Testis (tissue), 5 donors: Measurements from ENCODE around the gene RBBP8. TPM values are rescaled to one million over a fixed set of nuclear protein-coding genes. Genes with fewer than 3 reads are reported as not detected.
A peak's percentile ranks its signal among the peaks of the same experiment; 100 is the strongest.
"Not testable (repeated sequence)": the region's sequence is repeated elsewhere in the genome, so short reads cannot be mapped to it uniquely, and the experiment has no call there.

Experiments used
- DNase-seq: peaks from one replicate; pipeline ENCODE4 v3.0.0-alpha.2; 2019
- H3K27ac ChIP-seq, 2 donors: fragments of 200-600 bp; sonication (generic); one replicate each; pipeline ENCODE4 v1.5.1; 2019
- H3K27me3 ChIP-seq: fragments of 200-600 bp; sonication (generic); one replicate; pipeline ENCODE4 v1.5.1; 2019
- H3K36me3 ChIP-seq: fragments of 200-600 bp; sonication (generic); one replicate; pipeline ENCODE4 v1.5.1; 2017; ENCODE audit warnings: low read depth; ENCODE audit errors: missing control alignments
- H3K4me1 ChIP-seq: fragments of 200-600 bp; sonication (generic); one replicate; pipeline ENCODE4 v1.5.1; 2019
- H3K4me3 ChIP-seq, 2 donors: fragments of 200-600 bp; sonication (generic); one replicate each; pipeline ENCODE4 v1.5.1; 2017 to 2019
- H3K9me3 ChIP-seq: fragments of 200-600 bp; sonication (generic); one replicate; pipeline ENCODE4 v1.5.1; 2017
- POLR2A ChIP-seq: fragments of 450-650 bp; IDR thresholded peaks from one replicate; pipeline ENCODE4 v1.6.1; 2017; ENCODE audit warnings: antibody characterized with exemption, mild to moderate bottlenecking, moderate library complexity
- WGBS, 2 donors: methylation state at CpG; one replicate each; pipeline ENCODE4 v1.1.5; 2018; 5-methylcytosine and 5-hydroxymethylcytosine counted together
- intact Hi-C: fragments of 100-400 bp; cut with DNase I; formaldehyde crosslinking; loops from one replicate; pipeline ENCODE4 v1.15.1; 2023; ENCODE audit warnings: low total_unique reads
- long read RNA-seq, 2 donors: transcript quantifications; one replicate each; lab custom pipeline, GENCODE V29; 2026
- polyA plus RNA-seq: library from polyadenylated mRNA; stranded (reverse); fragments of 350-450 nt; fragmentation: Illumina TruSeq; extraction: RNeasy Lipid Tissue Mini Kit (QIAGEN cat#74804); gene quantifications from one replicate; pipeline ENCODE4 v1.2.3, GENCODE V29; 2014; ENCODE audit warnings: low read depth, low replicate concordance; ENCODE audit not compliant: insufficient read depth
- total RNA-seq, 2 donors: library from RNA; depleted of rRNA; stranded (reverse); fragments of >200 nt; gene quantifications; one replicate each; pipeline ENCODE4 v1.2.3, GENCODE V29; 2016
- TF ChIP-seq, protein P1 (sequence below), 3 experiments: fragments of 450-650 bp in 2 of 3; fragments of 200-600 bp in 1 of 3; sonication (generic) in 1 of 3; IDR thresholded peaks; one replicate each; pipeline ENCODE4 v1.5.1; 2016 to 2019; ENCODE audit warnings: antibody characterized with exemption in 3 of 3, mild to moderate bottlenecking in 2 of 3, moderate library complexity in 1 of 3

RBBP8 gene
- total RNA-seq (10 to 100 TPM; 45.7 to 76.4 TPM), polyA plus RNA-seq (24.7 TPM)
- long read RNA-seq, donor 1, partial matches to known transcripts = 0 of 2 reads
- long read RNA-seq, donor 1, other reads (novel, unspliced or antisense) = 0 of 2 reads
- long read RNA-seq, donor 2 = 0 reads

DNA sequence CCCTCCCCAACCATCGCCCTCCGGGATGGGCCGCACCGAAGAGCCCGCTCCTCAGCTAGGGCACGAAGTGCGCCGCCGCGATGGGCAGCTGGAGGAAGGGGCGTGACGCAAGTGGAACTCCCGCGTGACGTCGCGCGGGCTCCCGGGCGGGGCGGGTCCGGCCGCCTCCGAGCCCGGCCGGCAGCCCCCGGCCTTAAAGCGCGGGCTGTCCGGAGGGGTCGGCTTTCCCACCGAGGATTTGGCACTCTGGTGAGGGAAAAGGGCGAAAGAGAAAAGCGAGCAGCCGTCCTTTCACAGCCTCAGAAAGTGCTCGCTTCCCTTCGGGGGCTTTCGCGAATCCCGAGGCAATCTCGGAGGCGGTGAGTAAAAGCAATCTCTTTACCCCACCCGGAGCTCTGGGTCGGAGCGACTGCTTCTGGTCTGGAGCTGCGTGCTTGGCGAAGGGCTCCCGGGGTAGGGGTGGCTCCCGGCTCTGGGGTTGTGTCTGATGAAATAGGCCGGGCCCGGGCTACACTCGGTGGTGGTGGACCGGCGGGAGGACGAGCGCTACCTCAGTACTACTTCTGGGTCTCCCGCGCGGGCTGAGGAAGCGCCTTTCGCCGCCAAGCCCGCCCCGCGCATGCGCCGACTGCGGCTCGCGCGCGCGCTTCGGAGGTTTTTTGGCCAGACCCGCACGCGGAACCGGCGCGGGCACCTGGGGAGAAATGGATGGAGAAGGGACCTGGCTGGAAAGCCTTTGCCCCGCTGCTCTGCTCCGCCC lies at the start of gene RBBP8:
RBBP8 (plus strand) TSS at position 123 of the 760 bp plus-strand sequence. CDS start 3,524 bp downstream, outside the sequence.
- Histone ChIP-seq H3K36me3 (no peaks in the 10 kb centered on the region), H3K4me3 (peak within 1 kb of the TSS; percentile 78 to 87), H3K4me1 (no peaks in the 10 kb centered on the region), H3K27ac (peak within 1 kb of the TSS; percentile 96 to 97), H3K9me3 (no peaks in the 10 kb centered on the region), H3K27me3 (no peaks in the 10 kb centered on the region)
- peak; percentile 45 for TF ChIP-seq POLR2A
- TF ChIP-seq, protein P1, sequence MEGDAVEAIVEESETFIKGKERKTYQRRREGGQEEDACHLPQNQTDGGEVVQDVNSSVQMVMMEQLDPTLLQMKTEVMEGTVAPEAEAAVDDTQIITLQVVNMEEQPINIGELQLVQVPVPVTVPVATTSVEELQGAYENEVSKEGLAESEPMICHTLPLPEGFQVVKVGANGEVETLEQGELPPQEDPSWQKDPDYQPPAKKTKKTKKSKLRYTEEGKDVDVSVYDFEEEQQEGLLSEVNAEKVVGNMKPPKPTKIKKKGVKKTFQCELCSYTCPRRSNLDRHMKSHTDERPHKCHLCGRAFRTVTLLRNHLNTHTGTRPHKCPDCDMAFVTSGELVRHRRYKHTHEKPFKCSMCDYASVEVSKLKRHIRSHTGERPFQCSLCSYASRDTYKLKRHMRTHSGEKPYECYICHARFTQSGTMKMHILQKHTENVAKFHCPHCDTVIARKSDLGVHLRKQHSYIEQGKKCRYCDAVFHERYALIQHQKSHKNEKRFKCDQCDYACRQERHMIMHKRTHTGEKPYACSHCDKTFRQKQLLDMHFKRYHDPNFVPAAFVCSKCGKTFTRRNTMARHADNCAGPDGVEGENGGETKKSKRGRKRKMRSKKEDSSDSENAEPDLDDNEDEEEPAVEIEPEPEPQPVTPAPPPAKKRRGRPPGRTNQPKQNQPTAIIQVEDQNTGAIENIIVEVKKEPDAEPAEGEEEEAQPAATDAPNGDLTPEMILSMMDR (IDR thresholded peaks at IDR 0.05) = peak in 1 of 3 experiments; percentile 3
- intact Hi-C loops = no loop called here
- peak; percentile 92 for DNase-seq
- WGBS, 2 donors = 0 to 2% methylated on average over 35 to 75 of the region's 82 CpGs

DNA sequence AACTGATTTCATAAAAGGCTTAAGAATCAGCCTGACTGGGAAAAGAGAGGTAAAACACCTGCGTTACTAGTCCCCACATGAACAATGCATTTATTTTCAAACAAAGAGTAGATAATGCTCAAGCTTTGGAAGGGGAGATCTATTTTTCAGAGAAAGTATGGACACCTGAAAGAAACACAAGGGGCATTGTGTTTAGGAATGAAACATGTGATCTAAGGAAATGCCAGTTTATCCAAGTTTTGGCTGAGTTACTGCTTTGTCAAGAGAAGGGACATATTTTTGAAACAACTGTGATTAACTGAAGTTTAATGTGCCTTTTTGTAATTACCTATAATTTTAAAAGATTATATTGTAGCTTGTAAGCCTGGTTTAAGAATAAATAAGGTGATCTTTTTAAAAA lies 49.3 kb upstream of the RBBP8 start:
- Histone ChIP-seq H3K36me3 (no peaks in the 10 kb centered on the region), H3K9me3 (no peaks in the 10 kb centered on the region), H3K27ac (no peak overlapping the region), H3K4me1 (peaks cover 3% of the 10 kb centered on the region), H3K27me3 (no peaks in the 10 kb centered on the region), H3K4me3 (no peak overlapping the region)
- no peak for TF ChIP-seq POLR2A
- TF ChIP-seq, protein P1 (IDR thresholded peaks at IDR 0.05) = no peak
- WGBS, 2 donors = 71 to 79% methylated on average over 1 of the region's 1 CpG
- intact Hi-C loops = no loop called here
- DNase-seq = no peak

DNA sequence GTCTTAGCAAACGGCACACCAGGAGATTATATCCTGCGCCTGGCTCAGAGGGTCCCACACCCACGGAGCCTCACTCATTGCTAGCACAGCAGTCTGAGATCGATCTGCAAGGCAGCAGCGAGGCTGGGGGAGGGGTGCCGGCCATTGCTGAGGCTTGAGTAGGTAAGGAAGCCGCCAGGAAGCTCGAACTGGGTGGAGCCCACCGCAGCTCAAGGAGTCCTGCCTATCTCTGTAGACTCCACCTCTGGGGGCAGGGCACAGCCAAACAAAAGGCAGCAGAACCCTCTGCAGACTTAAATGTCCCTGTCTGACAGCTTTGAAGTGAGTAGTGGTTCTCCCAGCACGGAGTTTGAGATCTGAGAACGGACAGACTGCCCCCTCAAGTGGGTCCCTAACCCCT lies 47.4 kb upstream of the RBBP8 start:
- H3K27me3 ChIP-seq, H3K27ac ChIP-seq, H3K4me3 ChIP-seq, H3K36me3 ChIP-seq, H3K9me3 ChIP-seq, intact Hi-C loops, DNase-seq, H3K4me1 ChIP-seq: not testable (repeated sequence)
- WGBS, 2 donors = 95 to 97% methylated on average over 5 to 11 of the region's 11 CpGs

DNA sequence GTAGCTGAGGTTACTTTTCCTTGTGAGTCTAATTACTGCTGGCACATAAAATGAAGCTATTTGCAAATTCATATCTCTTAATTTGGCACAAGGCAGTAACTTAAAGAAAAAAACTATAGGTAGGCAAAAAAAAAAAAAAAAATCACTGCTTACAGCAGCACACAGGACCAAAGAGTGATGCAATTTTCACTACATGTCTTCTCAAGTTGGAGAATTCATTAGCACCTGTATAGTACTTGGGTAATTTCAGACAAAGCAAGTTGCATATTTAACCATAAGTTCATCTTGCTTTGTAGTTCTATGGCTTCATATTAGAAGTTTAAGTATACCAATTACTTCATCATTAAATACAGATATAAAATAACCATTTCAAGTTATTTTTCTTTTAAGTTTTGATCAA lies 33.7 kb upstream of the RBBP8 start:
- DNase-seq = no peak
- intact Hi-C loops = no loop called here
- Histone ChIP-seq H3K4me3 (no peak overlapping the region), H3K9me3 (no peaks in the 10 kb centered on the region), H3K4me1 (no peaks in the 10 kb centered on the region), H3K27ac (no peak overlapping the region), H3K36me3 (no peaks in the 10 kb centered on the region), H3K27me3 (no peaks in the 10 kb centered on the region)
- TF ChIP-seq, protein P1 (IDR thresholded peaks at IDR 0.05) = no peak
- no peak for TF ChIP-seq POLR2A

DNA sequence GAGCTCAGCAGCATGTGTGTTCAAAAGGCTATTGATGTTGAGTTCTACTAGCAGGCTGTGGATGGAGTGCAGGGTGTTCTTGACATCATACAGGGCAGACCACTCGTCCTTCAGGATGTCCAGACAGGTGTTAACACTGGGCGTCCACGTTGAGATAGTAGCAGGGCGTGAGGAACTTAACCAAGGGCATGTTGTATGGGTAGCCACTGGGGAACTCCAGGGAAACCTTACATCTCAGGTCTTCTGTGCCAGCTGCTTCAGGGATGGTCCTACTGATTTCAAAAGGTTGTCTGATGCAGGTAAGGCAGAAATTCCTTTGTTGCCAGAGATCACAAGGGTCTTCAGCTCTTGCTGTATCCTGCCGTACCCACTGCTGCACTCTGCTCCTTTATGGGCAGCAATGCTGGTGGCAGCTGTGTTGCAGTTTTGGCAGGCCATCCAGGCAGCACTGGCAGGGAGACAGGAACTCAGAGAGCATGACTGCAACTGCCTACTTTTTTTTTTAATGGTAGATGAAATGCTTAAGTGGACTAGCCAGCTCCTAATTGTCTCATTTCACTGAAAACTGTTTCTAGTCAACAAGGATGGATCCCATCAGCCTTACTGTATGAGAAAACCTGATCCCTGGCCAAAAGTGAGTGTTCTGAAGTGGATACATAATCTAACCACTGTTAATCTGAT lies 32.4 kb upstream of the RBBP8 start:
- H3K9me3 ChIP-seq = no peaks in the 10 kb centered on the region
- 71 to 72% methylated on average over 5 of the region's 5 CpGs for WGBS, 2 donors
- no peaks in the 10 kb centered on the region for H3K27me3 ChIP-seq
- no peak overlapping the region for H3K27ac ChIP-seq
- H3K4me1 ChIP-seq = no peaks in the 10 kb centered on the region
- intact Hi-C loops = no loop called here
- no peak for TF ChIP-seq POLR2A
- TF ChIP-seq, protein P1 (IDR thresholded peaks at IDR 0.05) = no peak
- no peak overlapping the region for H3K4me3 ChIP-seq
- no peak for DNase-seq
- no peaks in the 10 kb centered on the region for H3K36me3 ChIP-seq
